Erythroblast (primary cell): ENCODE data around the gene SGSH.

Experiments
- GATA1 ChIP-seq: IDR thresholded peaks from 2 replicates; pipeline ENCODE4 v1.6.1; 2011; ENCODE audit warnings: low read depth, mild to moderate bottlenecking, control low read depth, low read length, moderate library complexity
- POLR2A ChIP-seq: IDR thresholded peaks from 2 replicates; pipeline ENCODE4 v1.6.1; 2011; ENCODE audit warnings: mild to moderate bottlenecking, low read length

GRCh38 chr17:80265205-80266068 lies 45.3 kb upstream of the SGSH start:
- no peak for TF ChIP-seq POLR2A
- no peak for TF ChIP-seq GATA1
